ENCODE measurements around the gene PSMB3.
"Not testable (repeated sequence)": the region's sequence is repeated elsewhere in the genome, so short reads cannot be mapped to it uniquely, and the experiment has no call there.

PSMB3 gene

DNA sequence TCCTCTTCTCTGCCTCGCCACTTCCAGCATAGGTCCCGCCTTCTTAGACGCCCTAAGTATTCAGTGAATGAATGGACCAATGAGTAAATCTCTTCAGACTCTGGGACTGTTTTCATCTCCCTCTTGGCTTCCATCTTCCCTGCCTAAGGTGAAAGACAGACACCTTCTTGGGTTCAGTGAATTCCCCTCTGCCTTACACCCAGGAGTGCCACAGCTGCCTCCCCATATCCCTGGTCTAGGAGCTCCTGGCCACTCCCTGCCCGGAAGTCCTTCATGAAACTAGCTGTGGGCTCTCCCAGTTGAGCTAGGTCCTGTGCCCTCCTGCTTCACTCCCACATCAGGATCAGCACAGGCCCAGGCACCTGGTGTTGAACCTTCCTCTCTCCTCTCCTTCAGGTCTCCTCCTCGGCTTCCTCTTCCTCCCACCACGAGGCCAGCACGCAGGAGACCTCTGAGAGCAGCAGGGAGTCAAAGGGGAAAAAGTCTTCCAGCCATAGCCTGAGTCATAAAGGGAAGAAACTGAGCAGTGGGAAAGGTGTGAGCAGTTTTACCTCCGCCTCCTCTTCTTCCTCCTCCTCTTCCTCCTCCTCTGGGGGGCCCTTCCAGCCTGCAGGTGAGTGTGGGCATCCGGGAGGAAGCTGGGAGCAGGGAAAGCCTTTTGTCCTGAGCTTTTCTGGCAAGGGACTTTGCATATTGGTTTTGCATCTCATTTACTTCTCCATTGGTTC, 37.2 kb upstream of the PSMB3 start:
- DNase-seq, result no peak

GRCh38 chr17:38716368-38717005, 36.1 kb upstream of the PSMB3 start:
- no peak for DNase-seq

DNA sequence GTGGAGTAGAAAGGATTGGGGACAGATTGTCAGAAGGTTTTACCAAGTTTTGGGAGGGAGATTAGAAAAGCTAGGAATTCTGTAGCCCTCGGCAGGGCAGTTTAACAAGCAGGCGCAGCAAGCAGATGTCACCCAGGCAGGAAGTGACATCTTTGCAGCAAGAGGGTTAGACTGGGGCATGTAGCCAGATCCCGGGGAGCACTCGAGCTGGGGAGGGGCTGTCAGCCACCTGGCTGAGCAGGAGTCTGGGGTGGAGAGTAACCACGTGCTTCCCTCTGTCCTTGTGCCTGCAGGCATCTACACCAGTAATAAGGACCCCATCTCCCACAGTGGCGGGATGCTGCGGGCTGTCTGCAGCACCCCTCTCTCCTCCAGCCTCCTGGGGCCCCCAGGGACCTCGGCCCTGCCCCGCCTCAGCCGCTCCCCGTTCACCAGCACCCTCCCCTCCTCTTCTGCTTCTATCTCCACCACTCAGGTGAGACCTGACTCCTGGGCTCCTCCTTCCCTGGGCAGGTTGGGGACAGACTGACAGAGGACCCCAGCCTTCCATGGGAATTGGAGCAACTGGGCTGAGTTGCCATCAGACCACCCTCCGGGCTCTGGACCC, 35.3 kb upstream of the PSMB3 start:
- no peak for DNase-seq

DNA sequence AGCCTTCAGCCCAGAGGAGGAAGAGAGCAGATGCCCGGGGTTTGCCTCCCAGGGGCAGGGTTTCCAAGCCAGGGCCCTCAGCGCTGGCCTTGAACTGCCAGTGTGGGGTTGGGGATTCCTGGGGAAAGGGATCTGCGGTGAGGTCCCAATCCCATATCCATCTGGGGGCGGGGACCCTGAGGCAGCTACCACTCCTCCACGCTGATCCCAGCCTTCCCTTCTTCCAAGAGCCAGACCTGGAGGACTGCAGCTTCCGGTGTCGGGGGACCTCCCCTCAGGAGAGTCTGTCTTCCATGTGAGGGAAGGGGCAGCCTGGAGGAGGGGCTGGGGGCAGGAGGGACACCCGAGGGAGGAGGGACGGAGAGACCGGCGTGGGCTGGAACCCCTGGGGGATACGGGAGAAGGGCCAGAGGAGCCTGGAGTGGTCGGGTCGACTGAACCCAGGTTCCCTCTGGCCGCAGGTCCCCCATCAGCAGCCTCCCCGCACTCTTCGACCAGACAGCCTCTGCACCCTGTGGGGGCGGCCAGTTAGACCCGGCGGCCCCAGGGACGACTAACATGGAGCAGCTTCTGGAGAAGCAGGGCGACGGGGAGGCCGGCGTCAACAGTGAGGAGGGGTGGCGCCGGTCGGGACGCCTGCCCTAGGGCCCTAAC, 33.1 kb upstream of the PSMB3 start:
- no peak for DNase-seq

- no peak for DNase-seq
Observed at GRCh38 chr17:38719943-38720641, 32.4 kb upstream of the PSMB3 start.

- DNase-seq, result no peak
Observed at GRCh38 chr17:38720941-38721340, 31.6 kb upstream of the PSMB3 start.

DNA sequence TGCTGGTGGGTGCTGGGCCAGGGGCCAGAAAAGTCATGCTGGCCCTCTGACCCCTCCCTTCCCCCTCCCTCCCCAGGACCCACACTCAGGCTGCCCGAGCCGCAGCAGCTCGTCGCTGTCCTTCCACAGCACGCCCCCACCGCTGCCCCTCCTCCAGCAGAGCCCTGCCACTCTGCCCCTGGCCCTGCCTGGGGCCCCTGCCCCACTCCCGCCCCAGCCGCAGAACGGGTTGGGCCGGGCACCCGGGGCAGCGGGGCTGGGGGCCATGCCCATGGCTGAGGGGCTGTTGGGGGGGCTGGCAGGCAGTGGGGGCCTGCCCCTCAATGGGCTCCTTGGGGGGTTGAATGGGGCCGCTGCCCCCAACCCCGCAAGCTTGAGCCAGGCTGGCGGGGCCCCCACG, 30.7 kb upstream of the PSMB3 start:
- no peak for DNase-seq

GRCh38 chr17:38724337-38724988, 28.1 kb upstream of the PSMB3 start:
- DNase-seq, result peak in 54 of 56 donors; percentile 33 to 94 (median 84)

GRCh38 chr17:38725066-38725465, 27.5 kb upstream of the PSMB3 start:
- peak in 1 of 56 donors; percentile 50 for DNase-seq

GRCh38 chr17:38726145-38726544, 26.4 kb upstream of the PSMB3 start:
- DNase-seq, result not testable (repeated sequence)

GRCh38 chr17:38727736-38728135, 24.8 kb upstream of the PSMB3 start:
- no peak for DNase-seq

DNA sequence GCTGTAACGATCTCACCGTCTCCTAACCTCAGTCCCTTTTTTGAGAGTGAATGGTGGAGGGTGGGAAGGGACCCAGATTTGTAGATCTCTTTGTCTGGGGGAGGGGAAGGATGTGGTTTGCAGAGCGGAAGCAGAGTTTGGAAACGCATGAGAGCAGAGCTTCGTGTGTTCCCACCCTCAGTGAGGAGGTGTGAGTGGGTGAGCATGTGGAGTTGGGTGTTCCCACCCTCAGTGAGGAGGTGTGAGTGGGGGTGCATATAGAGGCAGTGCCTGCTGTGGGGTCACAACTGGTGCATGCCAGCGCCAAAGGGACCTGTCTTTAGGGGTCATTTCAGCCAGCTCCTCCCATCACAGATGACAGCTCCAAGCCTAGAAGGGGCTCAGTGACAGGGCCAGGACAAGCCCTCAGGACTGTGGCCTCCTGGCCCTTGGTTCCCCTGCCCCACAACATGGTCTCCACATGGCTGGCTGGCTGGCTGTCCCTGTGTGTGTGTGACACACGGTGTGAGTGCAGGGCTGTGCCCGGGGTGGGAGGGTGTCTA, 24.2 kb upstream of the PSMB3 start:
- no peak for DNase-seq

- no peak for DNase-seq
Observed at GRCh38 chr17:38729368-38729885, 23.1 kb upstream of the PSMB3 start.

GRCh38 chr17:38729886-38730525, 22.5 kb upstream of the PSMB3 start, which contains the start of gene CISD3:
TSS of gene CISD3 (plus strand) at chr17:38730341. CDS start at chr17:38730359, 18 bp downstream.
- peak in 50 of 56 donors; percentile 25 to 89 (median 62) for DNase-seq

DNA sequence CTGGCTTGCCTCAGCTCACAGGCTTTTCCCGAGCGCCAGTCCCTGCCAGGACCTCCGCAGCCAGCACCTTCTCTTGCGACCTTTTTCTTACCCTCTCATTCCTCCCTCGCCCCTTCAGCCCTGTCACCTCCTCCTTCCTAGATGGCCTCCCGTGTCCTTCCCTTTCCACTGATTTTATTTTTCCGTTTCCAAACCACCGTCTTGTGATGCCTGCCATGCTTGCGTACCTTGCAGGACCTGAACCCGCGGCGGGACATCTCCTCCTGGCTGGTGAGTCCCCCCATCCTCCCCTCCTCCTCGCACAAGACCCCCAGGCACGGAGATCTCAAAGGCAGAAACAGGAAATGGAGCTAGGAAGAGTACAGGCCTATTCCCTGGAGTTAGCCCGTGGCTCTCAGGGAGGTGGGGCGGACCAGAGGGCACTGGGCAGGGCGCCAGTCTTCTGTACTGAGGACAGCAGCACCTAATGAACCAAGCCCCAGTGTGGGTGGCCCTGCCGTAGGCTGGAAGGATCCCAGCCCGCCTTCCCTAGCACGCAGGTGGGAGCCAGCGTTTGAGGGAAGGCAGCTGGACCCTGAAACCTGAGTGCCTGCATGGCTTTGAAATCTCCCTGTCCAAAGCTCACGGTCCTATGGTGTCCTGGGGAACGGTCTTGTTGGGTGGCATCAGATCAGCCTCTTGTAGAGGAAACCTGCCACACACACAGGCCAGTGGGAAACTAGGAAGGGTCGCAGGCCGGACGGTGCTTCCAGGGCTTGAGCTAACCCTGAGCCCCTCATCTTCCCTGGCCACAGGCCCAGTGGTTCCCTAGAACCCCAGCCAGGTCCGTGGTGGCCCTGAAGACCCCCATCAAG, 21.8 kb upstream of the PSMB3 start:
- DNase-seq, result peak in 23 of 56 donors; percentile 24 to 67 (median 43)

- no peak for DNase-seq
Observed at GRCh38 chr17:38731526-38732294, 20.8 kb upstream of the PSMB3 start.

DNA sequence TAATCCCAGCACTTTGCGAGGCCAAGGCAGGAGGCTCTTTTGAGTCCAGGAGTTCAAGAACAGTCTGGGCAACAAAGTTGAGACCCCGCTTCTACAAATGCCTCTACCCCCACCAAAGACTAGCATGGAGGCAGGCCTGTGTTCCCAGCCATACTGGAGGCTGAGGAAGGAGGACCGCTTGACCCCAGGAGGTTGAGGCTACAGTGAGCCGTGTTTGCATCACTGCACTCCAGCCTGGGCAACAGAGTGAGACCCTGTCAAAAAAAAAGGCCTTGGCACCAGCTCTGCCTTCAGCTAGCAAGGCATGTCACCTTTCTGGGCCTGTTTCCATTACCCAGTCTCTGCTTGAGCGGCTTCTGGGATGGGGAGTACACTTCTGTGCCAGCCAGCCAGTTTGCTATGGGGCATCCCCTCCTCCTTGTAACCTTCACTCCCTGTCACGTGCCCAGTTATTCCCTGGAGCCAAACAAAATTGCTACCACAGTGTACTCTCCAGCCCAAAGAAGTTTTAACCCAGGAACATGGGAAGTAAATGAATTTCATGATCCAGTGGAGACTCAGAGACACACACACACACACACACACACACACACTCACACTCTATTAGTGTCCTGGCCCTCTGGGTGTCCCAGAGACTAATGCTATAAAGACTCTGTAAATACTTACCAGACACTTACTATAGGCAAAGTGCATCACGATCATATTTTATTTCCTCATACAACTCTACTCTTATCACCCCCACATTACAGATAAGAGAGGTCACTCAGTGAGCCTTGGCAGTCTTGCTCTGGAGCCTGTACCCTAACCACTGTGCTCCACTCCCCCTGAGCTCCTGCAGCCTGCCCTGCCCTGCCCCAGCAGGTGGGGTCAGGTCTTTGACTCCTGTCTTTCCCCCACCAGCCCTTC, 19.9 kb upstream of the PSMB3 start:
- DNase-seq, result peak in 1 of 56 donors; percentile 15
